Superior temporal gyrus (tissue), 1 donor: ENCODE data around the gene BPIFB3.

Source experiments
- DNase-seq: peaks from one replicate; pipeline ENCODE4 v3.0.0-alpha.2; 2016; ENCODE audit errors: extremely low spot score

BPIFB3 gene

GRCh38 chr20:33061658-33062028 lies 7.9 kb downstream of the BPIFB3 start:
- no peak for DNase-seq

GRCh38 chr20:33062105-33062824 lies 8.6 kb downstream of the BPIFB3 start:
- DNase-seq = no peak

GRCh38 chr20:33062825-33063149 lies 9.1 kb downstream of the BPIFB3 start:
- no peak for DNase-seq

- DNase-seq = no peak
Measured at GRCh38 chr20:33063271-33063670, 9.6 kb downstream of the BPIFB3 start.

GRCh38 chr20:33064572-33065287 lies 11.0 kb downstream of the BPIFB3 start:
- no peak for DNase-seq

GRCh38 chr20:33065785-33066184 lies 12.1 kb downstream of the BPIFB3 start:
- DNase-seq = no peak

GRCh38 chr20:33067806-33068205 lies 14.1 kb downstream of the BPIFB3 start:
- DNase-seq = no peak

- no peak for DNase-seq
Measured at GRCh38 chr20:33068251-33068939, 14.7 kb downstream of the BPIFB3 start.

GRCh38 chr20:33069673-33070072 lies 16.0 kb downstream of the BPIFB3 start:
- DNase-seq = no peak

- DNase-seq = no peak
Measured at GRCh38 chr20:33070111-33071053, 16.7 kb downstream of the BPIFB3 start.

- no peak for DNase-seq
Measured at GRCh38 chr20:33071198-33071597, 17.5 kb downstream of the BPIFB3 start.

GRCh38 chr20:33072362-33072761 lies 18.7 kb downstream of the BPIFB3 start:
- no peak for DNase-seq

- no peak for DNase-seq
Measured at GRCh38 chr20:33072813-33073212, 19.1 kb downstream of the BPIFB3 start.

- no peak for DNase-seq
Measured at GRCh38 chr20:33074675-33075074, 21.0 kb downstream of the BPIFB3 start.

- no peak for DNase-seq
Measured at GRCh38 chr20:33075281-33075680, 21.6 kb downstream of the BPIFB3 start.

- peak; percentile 61 for DNase-seq
Measured at GRCh38 chr20:33076662-33077372, 23.1 kb downstream of the BPIFB3 start.

GRCh38 chr20:33079259-33079658 lies 25.6 kb downstream of the BPIFB3 start, which contains the start of gene BPIFB4:
Gene BPIFB4, plus strand, starts transcription at chr20:33079643. Its CDS starts 1,884 bp downstream, at chr20:33081527.
- DNase-seq = no peak

- no peak for DNase-seq
Measured at GRCh38 chr20:33081411-33082154, 27.9 kb downstream of the BPIFB3 start.

- DNase-seq = no peak
Measured at GRCh38 chr20:33082546-33082945, 28.8 kb downstream of the BPIFB3 start.
